Motor neuron (in vitro differentiated cells): ENCODE data around the gene BLMH. TPM values are rescaled to one million over a fixed set of nuclear protein-coding genes. Genes with fewer than 3 reads are reported as not detected.

Source experiments
- ATAC-seq, 8 experiments: fragments of 200-7000 bp; cut with Tn5 transposase; replicated peaks in 6 of 8; 2 replicates each; pipeline ENCODE4 v1.8.0; 2021; ENCODE audit warnings: mild to moderate bottlenecking in 8 of 8, moderate library complexity in 8 of 8
- H3K27ac ChIP-seq, 2 donors: fragments of 250-450 bp; sonication (Bioruptor Pico); 2 replicates each; pipeline ENCODE4 v1.9.0; 2021; ENCODE audit warnings: antibody characterized with exemption in 2 of 2, mild to moderate bottlenecking in 2 of 2, moderate library complexity in 1 of 2
- H3K4me1 ChIP-seq, 2 donors: fragments of 250-450 bp; sonication (Bioruptor Pico); replicated peaks in 1 of 2; 2 replicates each; pipeline ENCODE4 v1.6.1; 2021; ENCODE audit warnings: antibody characterized with exemption in 2 of 2, mild to moderate bottlenecking in 2 of 2, moderate library complexity in 1 of 2
- H3K4me3 ChIP-seq, 5 donors: fragments of 250-450 bp; sonication (Bioruptor Pico); 2 replicates each; pipeline ENCODE4 v1.9.0; 2021; ENCODE audit warnings: antibody characterized with exemption in 5 of 5, mild to moderate bottlenecking in 5 of 5, moderate library complexity in 4 of 5
- WGBS, 10 experiments: fragments of 450-650 bp; shearing (Covaris generic); methylation state at CpG; one replicate each; pipeline ENCODE4 v1.0.0; 2022; 5-methylcytosine and 5-hydroxymethylcytosine counted together
- in situ Hi-C, 9 experiments: fragments of 400-800 bp; cut with MboI; loops; one replicate each; pipeline ENCODE4 v1.15.0; 2021; ENCODE audit warnings: low sequenced_read_pairs in 9 of 9, low pct_unique_long_range_greater_than_20kb in 2 of 9; ENCODE audit not compliant: unreplicated experiment in 9 of 9
- total RNA-seq, 8 experiments: library from RNA; unstranded; fragments of 300-600 nt; gene quantifications; 2 replicates each; pipeline versions ENCODE4 v1.2.3 to v1.2.4, GENCODE V29; 2022

Gene BLMH
- total RNA-seq, 8 experiments from 2014 or later = 21.9 to 69.2 (median 32.5) TPM

GRCh38 chr17:30297715-30298114 is 6.0 kb upstream of the BLMH start:
- no peak for ATAC-seq
- in situ Hi-C loops = loop anchor here in 3 of 9 experiments (25.0 kb wide), 1 partner anchor 185 kb away; the partner anchor contains the start of gene NSRP1 (in 3 of the 3)
- 60 to 100% (median 89%) methylated on average over 1 to 3 of the region's 4 CpGs; no CpG with 5 or more reads in 4 of the 10 experiments for WGBS, 10 experiments

GRCh38 chr17:30296499-30297080 is 4.8 kb upstream of the BLMH start:
- Histone ChIP-seq H3K27ac (no peak overlapping the region), H3K4me3 (no peak overlapping the region), H3K4me1 (no peaks in the 10 kb centered on the region)
- no peak for ATAC-seq
- in situ Hi-C loops = loop anchor here in 3 of 9 experiments (25.0 kb wide), 1 partner anchor 184 kb away; the partner anchor contains the start of gene NSRP1 (in 3 of the 3)
- WGBS, 10 experiments = 0 to 100% (median 66%) methylated on average over 1 to 5 of the region's 5 CpGs

More at GRCh38 chr17:30297715-30298114, 6.0 kb upstream of the BLMH start:
- H3K4me3 ChIP-seq = no peak overlapping the region
- H3K27ac ChIP-seq = no peak overlapping the region
- H3K4me1 ChIP-seq = no peaks in the 10 kb centered on the region

DNA sequence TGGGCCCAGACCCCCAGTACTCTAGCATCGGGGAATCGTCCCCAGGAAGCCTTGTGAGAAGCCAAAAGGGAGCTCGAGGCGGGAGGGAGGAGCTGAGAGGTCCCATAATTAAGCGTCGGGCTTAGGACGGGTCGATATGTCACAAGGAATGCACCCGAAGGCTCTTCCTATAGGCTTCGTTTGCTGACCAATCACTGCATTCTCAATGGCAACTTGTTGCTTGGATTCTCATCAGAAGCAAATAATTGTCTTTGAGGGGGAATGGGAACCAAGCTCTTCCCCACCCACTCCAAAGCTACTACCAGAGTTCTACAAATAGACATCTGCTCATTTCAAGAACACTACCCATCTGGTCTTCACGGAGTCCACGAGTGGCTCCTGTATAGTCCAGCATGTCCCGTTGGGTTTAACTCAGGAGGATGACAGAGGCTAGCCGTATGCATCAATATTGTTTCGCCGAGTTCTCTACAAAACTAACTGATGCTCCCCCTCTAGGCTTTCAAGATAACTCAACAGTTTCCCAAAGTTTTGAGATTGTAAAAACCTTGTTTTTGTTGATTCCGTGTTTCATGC is 628 bp upstream of the BLMH start:
- Histone ChIP-seq H3K27ac (no peak overlapping the region), H3K4me1 (peaks cover 6 to 9% of the 10 kb centered on the region in 2 donors), H3K4me3 (peak overlapping the region; percentile 72 to 97 (median 93))
- in situ Hi-C loops = loop anchor here in 3 of 9 experiments (25.0 kb wide), 1 partner anchor 180 kb away; the partner anchor contains the start of gene NSRP1 (in 3 of the 3)
- peak in 4 of 8 experiments; percentile 25 to 64 (median 54) for ATAC-seq
- 0 to 100% (median 37%) methylated on average over 1 to 13 of the region's 17 CpGs; no CpG with 5 or more reads in 3 of the 10 experiments for WGBS, 10 experiments

DNA sequence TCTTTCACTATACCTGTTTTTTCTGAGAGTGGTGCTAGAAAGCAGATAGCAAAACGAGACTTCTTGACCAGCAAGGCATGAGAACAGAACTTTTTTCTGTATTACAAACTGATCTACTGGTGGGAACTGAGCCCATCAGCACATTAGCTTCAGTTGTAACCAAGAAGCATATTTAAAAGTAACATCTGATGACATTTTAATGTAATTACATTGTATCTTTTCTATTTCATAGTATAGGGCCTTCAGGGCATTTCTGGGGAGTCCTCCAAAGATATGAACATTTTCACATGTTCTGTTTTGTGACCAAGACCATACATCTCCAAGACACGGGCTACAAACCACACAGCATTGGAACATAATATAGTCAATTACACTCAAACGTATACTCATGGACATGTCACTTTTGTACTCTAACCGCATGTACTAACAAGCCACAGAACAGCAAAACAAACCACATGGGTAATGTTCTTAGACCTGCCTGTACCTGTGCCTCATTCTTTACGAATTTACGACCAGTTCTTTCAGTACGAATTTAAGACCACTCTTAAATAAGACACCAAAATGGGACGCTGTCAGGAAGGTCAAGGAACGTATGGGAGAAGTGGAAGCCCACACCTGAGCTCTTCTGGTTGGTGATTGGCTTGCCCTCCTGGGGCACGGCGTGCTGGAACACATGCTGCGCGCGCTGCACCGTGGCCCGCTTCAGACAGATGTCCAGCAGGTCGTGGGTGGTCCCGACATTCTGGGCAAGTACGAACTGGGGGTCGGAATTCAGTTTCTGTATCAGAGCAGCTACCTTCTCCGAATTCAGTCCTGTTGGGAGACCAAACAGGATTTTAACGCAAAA is 825 bp downstream of the BLMH start:
- H3K4me1 ChIP-seq = peaks cover 6 to 9% of the 10 kb centered on the region in 2 donors
- in situ Hi-C loops = loop anchor here in 3 of 9 experiments (25.0 kb wide), 1 partner anchor 179 kb away; the partner anchor contains the start of gene NSRP1 (in 3 of the 3)
- ATAC-seq = peak; percentile 44 to 70 (median 56)

DNA sequence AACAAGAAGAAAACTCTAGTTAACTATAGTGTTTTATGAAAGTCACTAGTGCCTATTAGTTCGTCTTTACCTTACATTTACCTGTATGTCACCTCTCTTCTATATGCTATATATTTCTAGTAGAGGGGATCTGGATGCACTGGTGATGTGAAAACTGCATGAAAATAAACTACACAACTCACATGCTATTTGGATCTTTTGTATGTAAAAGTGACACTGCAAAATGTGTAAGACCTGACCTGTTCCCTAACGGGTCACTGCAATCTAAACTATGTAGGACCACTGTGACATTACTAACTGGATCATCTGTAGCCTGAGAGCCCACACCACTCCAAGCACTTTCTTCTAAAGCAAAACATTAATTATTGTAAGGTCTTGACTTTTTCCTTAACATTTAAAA is 1.7 kb downstream of the BLMH start:
- in situ Hi-C loops = loop anchor here in 3 of 9 experiments (25.0 kb wide), 1 partner anchor 178 kb away; the partner anchor contains the start of gene NSRP1 (in 3 of the 3)
- Histone ChIP-seq H3K4me3 (no peak overlapping the region), H3K4me1 (peaks cover 6 to 9% of the 10 kb centered on the region in 2 donors), H3K27ac (no peak overlapping the region)
- WGBS, 10 experiments = 56 to 100% (median 85%) methylated on average over 1 to 2 of the region's 2 CpGs; no CpG with 5 or more reads in 1 of the 10 experiments
- ATAC-seq = no peak

More for the DNA sequence above, 825 bp downstream of the BLMH start:
- WGBS, 10 experiments = 0 to 8% (median 0%) methylated on average over 1 to 17 of the region's 22 CpGs; no CpG with 5 or more reads in 1 of the 10 experiments
- Histone ChIP-seq H3K27ac (no peak overlapping the region), H3K4me3 (peak overlapping the region; percentile 72 to 97 (median 93))

GRCh38 chr17:30279156-30279555 is 12.6 kb downstream of the BLMH start:
- in situ Hi-C loops = loop anchor here in 3 of 9 experiments (25.0 kb wide), 1 partner anchor 167 kb away; the partner anchor contains the start of gene NSRP1 (in 3 of the 3)
- no peak overlapping the region for H3K4me3 ChIP-seq
- H3K4me1 ChIP-seq = no peaks in the 10 kb centered on the region
- ATAC-seq = no peak
- H3K27ac ChIP-seq = no peak overlapping the region

GRCh38 chr17:30278032-30278431 is 13.7 kb downstream of the BLMH start:
- in situ Hi-C loops = loop anchor here in 3 of 9 experiments (25.0 kb wide), 1 partner anchor 166 kb away; the partner anchor contains the start of gene NSRP1 (in 3 of the 3)
- Histone ChIP-seq H3K4me1 (no peaks in the 10 kb centered on the region), H3K4me3 (no peak overlapping the region), H3K27ac (no peak overlapping the region)
- peak in 3 of 8 experiments; percentile 36 to 66 (median 59) for ATAC-seq

- Histone ChIP-seq H3K4me3 (no peak overlapping the region), H3K27ac (no peak overlapping the region), H3K4me1 (peaks cover 0 to 3% of the 10 kb centered on the region in 2 donors)
- in situ Hi-C loops = loop anchor here in 3 of 9 experiments (25.0 kb wide), 1 partner anchor 164 kb away; the partner anchor contains the start of gene NSRP1 (in 3 of the 3)
- ATAC-seq = no peak
- WGBS, 10 experiments = 50 to 100% (median 85%) methylated on average over 1 to 2 of the region's 2 CpGs
Measured at GRCh38 chr17:30275911-30276310, 15.8 kb downstream of the BLMH start.

GRCh38 chr17:30274887-30275286 is 16.9 kb downstream of the BLMH start:
- Histone ChIP-seq H3K27ac (no peak overlapping the region), H3K4me3 (no peak overlapping the region), H3K4me1 (peaks cover 0 to 3% of the 10 kb centered on the region in 2 donors)
- in situ Hi-C loops = loop anchor here in 3 of 9 experiments (25.0 kb wide), 1 partner anchor 163 kb away; the partner anchor contains the start of gene NSRP1 (in 3 of the 3)
- WGBS, 10 experiments = 67 to 100% (median 100%) methylated on average over 1 to 2 of the region's 3 CpGs; no CpG with 5 or more reads in 1 of the 10 experiments
- ATAC-seq = peak in 2 of 8 experiments; percentile 28 to 36

- Histone ChIP-seq H3K27ac (no peak overlapping the region), H3K4me1 (peaks cover 0 to 3% of the 10 kb centered on the region in 2 donors), H3K4me3 (no peak overlapping the region)
- 82 to 100% (median 100%) methylated on average over 1 to 6 of the region's 6 CpGs; no CpG with 5 or more reads in 3 of the 10 experiments for WGBS, 10 experiments
- in situ Hi-C loops = no loop called here
- ATAC-seq = peak in 1 of 8 experiments; percentile 29
Measured at GRCh38 chr17:30273373-30273772, 18.4 kb downstream of the BLMH start.

GRCh38 chr17:30271102-30271501 is 20.6 kb downstream of the BLMH start:
- in situ Hi-C loops = no loop called here
- H3K4me3 ChIP-seq = no peak overlapping the region
- H3K4me1 ChIP-seq = peaks cover 0 to 3% of the 10 kb centered on the region in 2 donors
- no peak for ATAC-seq
- no peak overlapping the region for H3K27ac ChIP-seq
- 40 to 100% (median 84%) methylated on average over 1 to 6 of the region's 6 CpGs; no CpG with 5 or more reads in 2 of the 10 experiments for WGBS, 10 experiments

GRCh38 chr17:30267625-30268024 is 24.1 kb downstream of the BLMH start:
- Histone ChIP-seq H3K27ac (no peak overlapping the region), H3K4me3 (no peak overlapping the region), H3K4me1 (peaks cover 0 to 3% of the 10 kb centered on the region in 2 donors)
- ATAC-seq = no peak
- in situ Hi-C loops = no loop called here
- 80 to 100% (median 91%) methylated on average over 1 to 2 of the region's 2 CpGs; no CpG with 5 or more reads in 2 of the 10 experiments for WGBS, 10 experiments
